ENCODE results near the gene TRAF3IP1. TPM values are rescaled to one million over a fixed set of nuclear protein-coding genes. Genes with fewer than 3 reads are reported as not detected.

The TRAF3IP1 gene
- polyA plus RNA-seq, 1 donor from 2014 or later, result 12.5 TPM

DNA sequence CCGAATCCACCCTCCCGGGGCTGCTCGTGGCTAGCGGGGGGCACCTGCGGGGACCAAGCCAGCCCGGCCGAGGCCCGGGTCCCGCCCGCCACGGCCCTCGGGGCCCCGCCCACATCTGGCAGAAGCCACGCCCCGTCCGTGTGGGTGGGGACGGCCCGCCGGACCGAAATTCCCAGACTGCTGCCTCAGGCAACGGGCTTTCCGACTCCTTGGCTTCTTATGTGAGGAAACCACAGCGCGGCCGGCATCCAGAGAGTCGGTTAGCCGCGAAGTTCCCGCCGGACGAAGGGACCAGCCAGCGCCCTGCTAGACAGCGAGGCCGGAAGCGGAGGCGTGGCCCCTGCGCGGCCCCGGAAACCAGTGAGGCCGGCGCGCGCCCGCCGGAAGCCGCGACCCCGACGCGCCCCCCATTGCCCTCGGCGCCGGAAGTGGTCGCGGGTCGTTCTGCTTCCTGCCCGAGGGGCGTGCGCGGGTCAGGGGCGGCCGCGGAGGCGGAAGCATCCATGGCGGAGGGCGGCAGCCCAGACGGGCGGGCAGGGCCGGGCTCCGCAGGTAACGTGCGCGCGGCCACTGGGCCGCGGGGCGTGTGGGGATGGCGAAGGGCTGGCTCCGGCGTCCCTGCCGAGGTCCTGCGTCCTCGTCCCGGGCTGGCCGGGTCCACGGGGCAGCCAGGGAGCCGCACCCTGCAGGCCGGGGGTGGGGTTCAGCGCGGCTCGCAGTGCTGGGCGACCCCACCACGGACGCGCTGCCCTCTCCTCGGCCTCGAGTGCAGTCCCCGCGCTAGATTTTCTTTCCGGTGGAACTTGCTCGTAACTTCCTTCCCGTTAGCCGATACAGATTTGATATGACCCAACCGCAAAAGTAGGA lies 106.5 kb downstream of the TRAF3IP1 start, which contains the start of gene ASB1:
TSS of gene ASB1 (plus strand) at position 360 of the 867 bp plus-strand sequence. CDS start at position 504, 144 bp downstream.
- peak; percentile 91 for TF ChIP-seq MXI1 (conservative IDR thresholded peaks at IDR 0.05; ENCODE audit: poor library complexity, severe bottlenecking)
- TF ChIP-seq, protein P1, sequence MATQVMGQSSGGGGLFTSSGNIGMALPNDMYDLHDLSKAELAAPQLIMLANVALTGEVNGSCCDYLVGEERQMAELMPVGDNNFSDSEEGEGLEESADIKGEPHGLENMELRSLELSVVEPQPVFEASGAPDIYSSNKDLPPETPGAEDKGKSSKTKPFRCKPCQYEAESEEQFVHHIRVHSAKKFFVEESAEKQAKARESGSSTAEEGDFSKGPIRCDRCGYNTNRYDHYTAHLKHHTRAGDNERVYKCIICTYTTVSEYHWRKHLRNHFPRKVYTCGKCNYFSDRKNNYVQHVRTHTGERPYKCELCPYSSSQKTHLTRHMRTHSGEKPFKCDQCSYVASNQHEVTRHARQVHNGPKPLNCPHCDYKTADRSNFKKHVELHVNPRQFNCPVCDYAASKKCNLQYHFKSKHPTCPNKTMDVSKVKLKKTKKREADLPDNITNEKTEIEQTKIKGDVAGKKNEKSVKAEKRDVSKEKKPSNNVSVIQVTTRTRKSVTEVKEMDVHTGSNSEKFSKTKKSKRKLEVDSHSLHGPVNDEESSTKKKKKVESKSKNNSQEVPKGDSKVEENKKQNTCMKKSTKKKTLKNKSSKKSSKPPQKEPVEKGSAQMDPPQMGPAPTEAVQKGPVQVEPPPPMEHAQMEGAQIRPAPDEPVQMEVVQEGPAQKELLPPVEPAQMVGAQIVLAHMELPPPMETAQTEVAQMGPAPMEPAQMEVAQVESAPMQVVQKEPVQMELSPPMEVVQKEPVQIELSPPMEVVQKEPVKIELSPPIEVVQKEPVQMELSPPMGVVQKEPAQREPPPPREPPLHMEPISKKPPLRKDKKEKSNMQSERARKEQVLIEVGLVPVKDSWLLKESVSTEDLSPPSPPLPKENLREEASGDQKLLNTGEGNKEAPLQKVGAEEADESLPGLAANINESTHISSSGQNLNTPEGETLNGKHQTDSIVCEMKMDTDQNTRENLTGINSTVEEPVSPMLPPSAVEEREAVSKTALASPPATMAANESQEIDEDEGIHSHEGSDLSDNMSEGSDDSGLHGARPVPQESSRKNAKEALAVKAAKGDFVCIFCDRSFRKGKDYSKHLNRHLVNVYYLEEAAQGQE (IDR thresholded peaks at IDR 0.05; ENCODE audit: borderline replicate concordance), result peak; percentile 57
- peak; percentile 34 for TF ChIP-seq EP300 (conservative IDR thresholded peaks at IDR 0.05; ENCODE audit: poor library complexity, severe bottlenecking)
- TF ChIP-seq TAF1 (IDR thresholded peaks at IDR 0.05; ENCODE audit: low read depth), result peak; percentile 24
- TF ChIP-seq EZH2 (IDR thresholded peaks at IDR 0.05; ENCODE audit: borderline replicate concordance, insufficient read depth, low read length, poor library complexity, severe bottlenecking), result no peak
- TF ChIP-seq RAD21 (conservative IDR thresholded peaks at IDR 0.05), result no peak
- peak; percentile 89 for TF ChIP-seq POLR2AphosphoS5 (IDR thresholded peaks at IDR 0.05)
- Histone ChIP-seq H3K9me2 (ENCODE audit: insufficient read depth, low read length) (no peaks in the 10 kb centered on the region), H3K9ac (ENCODE audit: low read length) (peak within 1 kb of the TSS; percentile 85), H3F3A (ENCODE audit: insufficient read depth, low read length, poor library complexity, severe bottlenecking) (no peaks in the 10 kb centered on the region), H3K9me3 (ENCODE audit: low read length) (no peaks in the 10 kb centered on the region), H3K27me3 (ENCODE audit: insufficient read depth, low read depth, low read length) (no peaks in the 10 kb centered on the region), H3K36me3 (ENCODE audit: insufficient read depth, low read length) (peaks cover 6% of the 10 kb centered on the region), H4K20me1 (ENCODE audit: insufficient read depth) (no peaks in the 10 kb centered on the region), H3K79me2 (replicated peaks; ENCODE audit: insufficient read depth, low read length) (peaks cover 37% of the 10 kb centered on the region), H3K27ac (ENCODE audit: low read length) (peak within 1 kb of the TSS; percentile 88), H3K4me2 (ENCODE audit: low read length) (peak within 1 kb of the TSS; percentile 86), H2AFZ (ENCODE audit: low read depth, low read length) (peak within 1 kb of the TSS; percentile 65), H3K4me3 (ENCODE audit: low read length) (peak within 1 kb of the TSS; percentile 92)

DNA sequence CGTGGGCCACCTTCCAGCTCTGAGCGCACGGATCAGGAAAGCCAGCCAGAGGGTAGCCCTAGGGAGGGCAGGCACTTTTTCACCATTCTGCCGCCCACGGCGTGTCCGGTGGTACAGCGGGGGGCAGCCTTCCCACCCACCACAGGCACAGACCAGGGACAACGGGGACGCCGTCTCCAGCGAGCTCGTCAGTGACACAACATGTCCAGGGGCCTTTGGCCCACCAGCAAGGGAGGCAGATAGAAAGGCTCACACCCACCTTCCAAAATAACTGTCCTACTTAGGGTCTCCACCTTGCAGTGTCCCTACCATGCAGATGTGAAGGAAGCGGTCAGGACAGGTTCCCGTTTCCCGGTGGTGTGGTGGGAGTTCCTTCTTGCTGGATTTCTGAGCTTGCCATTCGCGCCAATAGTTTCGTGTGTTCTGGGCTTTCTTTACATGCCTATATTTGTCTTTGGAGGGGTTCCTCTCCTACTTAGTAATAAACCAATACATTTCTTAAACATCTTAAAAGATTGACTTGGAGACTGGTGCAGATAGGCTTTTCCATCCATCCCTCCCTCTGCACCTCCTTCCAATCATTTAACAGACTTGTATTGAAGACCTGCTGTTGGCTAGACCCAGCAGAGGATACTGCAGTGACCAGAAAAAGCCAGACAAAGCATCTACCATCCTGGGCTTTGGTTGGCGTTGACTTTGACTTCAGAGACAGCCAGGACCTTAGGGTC lies 107.3 kb downstream of the TRAF3IP1 start:
- TF ChIP-seq RAD21 (conservative IDR thresholded peaks at IDR 0.05) (no peak), TAF1 (IDR thresholded peaks at IDR 0.05; ENCODE audit: low read depth) (no peak), SMC3 (conservative IDR thresholded peaks at IDR 0.05; ENCODE audit: poor library complexity) (no peak), MXI1 (conservative IDR thresholded peaks at IDR 0.05; ENCODE audit: poor library complexity, severe bottlenecking) (no peak), EP300 (conservative IDR thresholded peaks at IDR 0.05; ENCODE audit: poor library complexity, severe bottlenecking) (no peak), EZH2 (IDR thresholded peaks at IDR 0.05; ENCODE audit: borderline replicate concordance, insufficient read depth, low read length, poor library complexity, severe bottlenecking) (no peak), POLR2AphosphoS5 (IDR thresholded peaks at IDR 0.05) (no peak)
- TF ChIP-seq, protein P2, sequence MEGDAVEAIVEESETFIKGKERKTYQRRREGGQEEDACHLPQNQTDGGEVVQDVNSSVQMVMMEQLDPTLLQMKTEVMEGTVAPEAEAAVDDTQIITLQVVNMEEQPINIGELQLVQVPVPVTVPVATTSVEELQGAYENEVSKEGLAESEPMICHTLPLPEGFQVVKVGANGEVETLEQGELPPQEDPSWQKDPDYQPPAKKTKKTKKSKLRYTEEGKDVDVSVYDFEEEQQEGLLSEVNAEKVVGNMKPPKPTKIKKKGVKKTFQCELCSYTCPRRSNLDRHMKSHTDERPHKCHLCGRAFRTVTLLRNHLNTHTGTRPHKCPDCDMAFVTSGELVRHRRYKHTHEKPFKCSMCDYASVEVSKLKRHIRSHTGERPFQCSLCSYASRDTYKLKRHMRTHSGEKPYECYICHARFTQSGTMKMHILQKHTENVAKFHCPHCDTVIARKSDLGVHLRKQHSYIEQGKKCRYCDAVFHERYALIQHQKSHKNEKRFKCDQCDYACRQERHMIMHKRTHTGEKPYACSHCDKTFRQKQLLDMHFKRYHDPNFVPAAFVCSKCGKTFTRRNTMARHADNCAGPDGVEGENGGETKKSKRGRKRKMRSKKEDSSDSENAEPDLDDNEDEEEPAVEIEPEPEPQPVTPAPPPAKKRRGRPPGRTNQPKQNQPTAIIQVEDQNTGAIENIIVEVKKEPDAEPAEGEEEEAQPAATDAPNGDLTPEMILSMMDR (IDR thresholded peaks at IDR 0.05; ENCODE audit: poor library complexity, severe bottlenecking), result no peak
- TF ChIP-seq, protein P1 (IDR thresholded peaks at IDR 0.05; ENCODE audit: borderline replicate concordance), result no peak
- Histone ChIP-seq H3K79me2 (replicated peaks; ENCODE audit: insufficient read depth, low read length) (peaks cover 45% of the 10 kb centered on the region), H3K9ac (ENCODE audit: low read length) (peak overlapping the region; percentile 85), H3K9me3 (ENCODE audit: low read length) (no peaks in the 10 kb centered on the region), H2AFZ (ENCODE audit: low read depth, low read length) (peak overlapping the region; percentile 56), H3K36me3 (ENCODE audit: insufficient read depth, low read length) (peaks cover 6% of the 10 kb centered on the region), H3K27me3 (ENCODE audit: insufficient read depth, low read depth, low read length) (no peaks in the 10 kb centered on the region), H3K9me2 (ENCODE audit: insufficient read depth, low read length) (no peaks in the 10 kb centered on the region), H3K4me3 (ENCODE audit: low read length) (peak overlapping the region; percentile 92), H3F3A (ENCODE audit: insufficient read depth, low read length, poor library complexity, severe bottlenecking) (no peaks in the 10 kb centered on the region), H4K20me1 (ENCODE audit: insufficient read depth) (no peaks in the 10 kb centered on the region), H3K4me2 (ENCODE audit: low read length) (peak overlapping the region; percentile 86), H3K27ac (ENCODE audit: low read length) (peak overlapping the region; percentile 57)

Data from neural cell (in vitro differentiated cells).